Dendritic cell treated with granulocyte-macrophage colony-stimulating factor and Interleukin-4, amounts not matched to agents 40 ng/mL and 50 ng/mL, for 4 days (primary cell): ENCODE results near the gene CLBA1.

Experiments used
- H3K27ac Mint-ChIP-seq: one replicate; pipeline ENCODE4 v1.8.0; 2022; ENCODE audit warnings: mild to moderate bottlenecking, mixed read lengths
- H3K27me3 Mint-ChIP-seq: one replicate; pipeline ENCODE4 v1.8.0; 2022; ENCODE audit warnings: mild to moderate bottlenecking, mixed read lengths
- H3K36me3 Mint-ChIP-seq: one replicate; pipeline ENCODE4 v1.8.0; 2022; ENCODE audit warnings: low read depth, mixed read lengths
- H3K4me1 Mint-ChIP-seq: one replicate; pipeline ENCODE4 v1.8.0; 2022; ENCODE audit warnings: low read depth, mixed read lengths
- H3K4me3 Mint-ChIP-seq: one replicate; pipeline ENCODE4 v1.8.0; 2022; ENCODE audit warnings: mild to moderate bottlenecking, moderate library complexity, mixed read lengths
- H3K9me3 Mint-ChIP-seq: one replicate; pipeline ENCODE4 v1.8.0; 2022; ENCODE audit warnings: mixed read lengths
- intact Hi-C: fragments of 100-400 bp; cut with micrococcal nuclease; formaldehyde crosslinking; loops from one replicate; pipeline ENCODE4 v1.15.0; 2022

CLBA1 gene

DNA sequence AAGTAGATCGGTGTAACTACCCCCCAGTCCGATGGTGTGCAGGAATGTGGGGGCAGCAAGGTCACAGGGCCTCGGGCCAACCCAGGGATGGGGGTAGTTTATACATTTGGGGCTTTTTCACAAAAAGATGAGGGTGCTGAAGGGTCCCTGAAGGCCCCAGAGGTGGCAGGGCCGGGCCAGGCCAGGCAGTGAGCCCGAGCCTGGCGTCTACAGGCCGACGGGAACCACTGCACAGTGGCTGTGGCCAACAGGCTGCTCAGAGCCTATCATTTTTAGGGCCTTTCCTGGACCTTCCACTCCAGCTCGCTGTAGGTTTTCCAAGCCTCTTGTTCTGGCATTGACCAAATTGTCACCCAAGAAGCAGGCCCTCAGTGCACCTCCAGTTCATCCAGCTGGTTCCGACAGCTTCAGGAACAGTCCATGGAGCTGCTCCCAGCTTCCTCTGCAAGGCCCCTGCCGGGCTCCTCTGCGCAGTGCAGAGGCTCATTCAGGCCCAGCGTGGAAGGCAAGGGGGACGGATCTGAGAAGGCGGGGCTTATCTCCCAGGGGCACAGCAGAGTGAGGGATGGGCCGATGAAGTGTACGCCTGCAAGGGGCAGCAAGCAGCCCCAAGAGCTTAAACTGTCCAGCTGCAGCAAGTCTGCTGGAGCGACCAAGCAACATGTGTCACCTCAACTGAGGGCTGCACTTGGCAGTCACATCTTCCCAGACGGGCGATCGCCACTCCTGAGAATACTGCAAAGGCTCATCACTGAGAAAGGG, 21.4 kb downstream of the CLBA1 start:
- intact Hi-C loops: no loop called here
- no peak overlapping the region for H3K27ac Mint-ChIP-seq
- H3K4me3 Mint-ChIP-seq: no peak overlapping the region

DNA sequence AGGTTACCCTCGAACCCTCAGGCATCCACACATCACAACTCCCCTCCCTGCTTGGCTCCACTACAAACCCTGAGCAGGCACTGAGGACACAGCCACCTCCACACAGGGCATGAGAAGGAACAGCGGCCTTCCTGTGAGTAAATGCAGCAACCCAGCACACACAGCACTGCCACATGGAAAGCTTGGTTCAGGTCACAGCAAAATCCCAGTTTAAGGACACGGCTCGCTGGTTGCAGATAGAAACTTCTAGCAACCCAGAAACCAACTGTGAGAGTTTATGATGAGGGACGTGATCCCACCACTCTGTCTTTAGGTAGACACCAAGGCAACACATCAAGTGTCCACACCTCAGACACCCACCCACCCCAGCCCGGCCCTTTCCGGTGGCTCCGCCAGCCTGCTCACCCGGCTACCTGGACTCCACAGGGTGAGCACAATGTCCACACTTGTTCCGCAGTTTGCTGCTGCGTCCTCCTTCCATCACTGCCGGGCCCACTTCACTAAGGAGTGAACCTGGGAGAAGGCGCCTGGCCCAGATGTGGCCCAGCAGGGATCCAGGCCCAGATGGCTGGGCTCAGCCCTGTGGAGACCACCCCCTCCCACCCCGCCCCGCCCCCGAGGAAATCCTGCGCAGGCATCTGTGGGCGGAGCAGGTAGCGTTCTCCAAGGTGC, 22.1 kb downstream of the CLBA1 start:
- Mint-ChIP-seq H3K36me3 (peaks cover 54% of the 10 kb centered on the region), H3K27ac (no peak overlapping the region), H3K9me3 (no peaks in the 10 kb centered on the region), H3K4me3 (no peak overlapping the region), H3K27me3 (no peaks in the 10 kb centered on the region), H3K4me1 (peaks cover 6% of the 10 kb centered on the region)
- intact Hi-C loops: no loop called here

More for the DNA sequence above, 21.4 kb downstream of the CLBA1 start:
- Mint-ChIP-seq H3K4me1 (no peaks in the 10 kb centered on the region), H3K9me3 (no peaks in the 10 kb centered on the region), H3K27me3 (no peaks in the 10 kb centered on the region), H3K36me3 (peaks cover 54% of the 10 kb centered on the region)

DNA sequence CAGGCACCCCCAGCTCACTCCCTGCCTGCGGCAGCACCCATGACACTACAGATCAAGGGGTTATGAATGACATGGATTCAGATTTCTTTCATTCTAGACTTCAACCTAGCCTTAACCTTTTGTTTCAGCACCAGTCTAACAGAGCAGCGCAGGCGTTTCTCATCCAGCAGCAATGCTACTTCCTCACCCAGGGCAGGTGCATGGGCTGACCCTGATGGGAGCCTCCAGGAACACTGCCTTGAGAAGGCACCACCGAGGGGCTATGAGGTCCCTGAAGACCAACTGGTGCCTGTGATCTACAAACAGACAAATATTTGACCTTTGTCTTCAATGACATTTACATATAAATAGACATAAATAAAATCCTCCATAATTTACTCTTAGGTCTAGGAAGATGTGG, 24.5 kb downstream of the CLBA1 start:
- H3K27me3 Mint-ChIP-seq: no peaks in the 10 kb centered on the region
- intact Hi-C loops: no loop called here
- no peak overlapping the region for H3K4me3 Mint-ChIP-seq
- peaks cover 54% of the 10 kb centered on the region for H3K36me3 Mint-ChIP-seq
- no peaks in the 10 kb centered on the region for H3K9me3 Mint-ChIP-seq
- H3K4me1 Mint-ChIP-seq: peaks cover 22% of the 10 kb centered on the region
- no peak overlapping the region for H3K27ac Mint-ChIP-seq

DNA sequence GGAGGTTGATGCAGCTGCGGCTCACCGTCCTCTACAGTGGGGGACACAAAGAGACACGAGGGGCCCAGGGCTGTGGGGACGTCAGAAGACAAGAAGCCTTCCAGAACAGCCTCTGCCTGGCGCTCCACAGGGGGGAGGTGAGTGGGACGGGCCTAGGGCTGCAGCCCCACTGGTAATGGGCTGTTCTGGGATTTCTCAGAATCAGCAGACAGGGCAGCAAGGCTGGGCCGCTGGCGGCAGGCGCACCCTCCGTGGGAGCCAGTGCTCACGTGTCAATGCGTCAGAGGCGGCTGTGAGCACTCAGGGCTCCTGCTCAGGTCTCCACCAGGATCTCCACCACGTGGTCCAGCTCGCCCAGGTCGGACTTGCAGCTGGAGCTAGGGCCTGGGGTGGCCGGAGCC, 25.3 kb downstream of the CLBA1 start:
- H3K27me3 Mint-ChIP-seq: no peaks in the 10 kb centered on the region
- no peaks in the 10 kb centered on the region for H3K9me3 Mint-ChIP-seq
- peaks cover 58% of the 10 kb centered on the region for H3K36me3 Mint-ChIP-seq
- peaks cover 30% of the 10 kb centered on the region for H3K4me1 Mint-ChIP-seq
- no peak overlapping the region for H3K27ac Mint-ChIP-seq
- intact Hi-C loops: no loop called here
- H3K4me3 Mint-ChIP-seq: no peak overlapping the region

DNA sequence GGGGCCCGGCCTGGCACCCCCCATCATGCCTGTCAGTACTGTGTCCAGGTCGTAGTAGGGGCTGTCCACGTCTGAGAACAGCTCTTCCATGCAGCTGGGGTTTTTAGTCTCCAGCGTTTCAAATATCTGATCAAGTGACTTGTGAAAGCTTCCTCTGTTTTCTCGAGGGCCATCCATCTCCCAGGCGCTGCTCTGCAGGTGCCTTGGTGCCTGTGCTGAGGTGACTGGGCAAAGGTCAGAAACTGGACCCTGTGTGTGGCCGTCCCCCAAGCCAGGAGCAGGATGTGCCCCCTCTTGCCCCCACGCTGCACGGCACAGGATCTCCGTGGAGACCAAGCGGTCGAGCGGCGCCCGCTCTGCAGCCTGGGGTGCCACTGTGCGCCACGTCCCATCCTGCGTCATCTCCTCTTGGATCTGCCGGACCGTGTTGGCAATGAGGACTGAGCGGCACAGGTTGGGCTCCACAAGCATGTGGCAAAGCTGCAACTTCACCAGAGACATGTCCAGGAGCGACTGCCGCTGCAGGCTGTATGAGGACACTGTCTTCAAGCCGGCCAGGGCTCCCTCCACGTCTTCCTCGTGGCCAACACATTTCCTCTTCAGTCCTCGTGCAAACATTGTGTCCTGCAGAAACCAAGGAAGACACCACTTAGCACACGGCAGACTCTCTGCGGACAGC, 25.9 kb downstream of the CLBA1 start:
- Mint-ChIP-seq H3K27ac (no peak overlapping the region), H3K36me3 (peaks cover 60% of the 10 kb centered on the region), H3K4me3 (no peak overlapping the region), H3K27me3 (no peaks in the 10 kb centered on the region), H3K4me1 (peaks cover 36% of the 10 kb centered on the region), H3K9me3 (no peaks in the 10 kb centered on the region)
- intact Hi-C loops: no loop called here

DNA sequence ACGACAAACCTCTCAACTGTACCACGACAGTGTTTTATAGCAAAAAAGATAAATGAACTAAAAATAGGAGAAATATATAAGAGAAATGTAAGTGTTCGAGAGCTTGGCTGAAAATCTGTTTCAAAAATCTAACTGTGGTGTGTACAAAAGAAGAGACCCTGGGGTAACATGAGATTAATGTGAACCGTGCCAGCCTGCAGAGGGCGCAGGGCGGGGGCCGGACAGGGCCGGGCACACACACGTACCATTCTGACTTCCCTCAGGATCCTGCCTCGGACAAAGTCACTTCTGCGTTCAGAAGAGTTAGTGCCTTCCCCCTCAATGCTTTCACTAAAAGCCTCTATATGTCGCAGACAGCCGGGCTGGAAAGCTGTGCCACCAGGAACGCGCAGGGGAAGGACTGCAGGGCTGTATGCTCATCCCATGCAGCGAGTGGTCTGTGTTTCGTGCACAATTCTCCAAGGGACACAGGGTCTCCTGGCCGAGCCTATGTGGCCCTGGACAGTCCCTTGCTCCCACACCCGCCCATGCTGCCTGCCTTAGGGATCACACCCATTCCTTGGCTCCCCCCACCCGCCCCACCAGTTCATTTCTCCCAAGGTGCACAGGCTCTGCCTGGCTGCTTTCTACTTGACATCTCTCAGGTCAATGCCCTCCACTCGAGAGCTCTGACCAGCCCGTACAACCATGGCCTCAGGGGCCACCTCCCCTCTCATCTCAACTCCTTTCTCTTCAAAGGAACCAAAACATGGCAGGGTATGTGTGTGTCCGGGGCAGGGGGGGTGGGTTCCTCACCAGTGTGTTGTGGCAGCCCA, 26.8 kb downstream of the CLBA1 start:
- H3K27me3 Mint-ChIP-seq: no peaks in the 10 kb centered on the region
- H3K27ac Mint-ChIP-seq: no peak overlapping the region
- no peaks in the 10 kb centered on the region for H3K9me3 Mint-ChIP-seq
- intact Hi-C loops: loop anchor here (1.0 kb wide), 1 partner anchor 33 kb away; no protein-coding TSS in a partner anchor
- H3K36me3 Mint-ChIP-seq: peaks cover 54% of the 10 kb centered on the region
- H3K4me3 Mint-ChIP-seq: no peak overlapping the region
- peaks cover 44% of the 10 kb centered on the region for H3K4me1 Mint-ChIP-seq

DNA sequence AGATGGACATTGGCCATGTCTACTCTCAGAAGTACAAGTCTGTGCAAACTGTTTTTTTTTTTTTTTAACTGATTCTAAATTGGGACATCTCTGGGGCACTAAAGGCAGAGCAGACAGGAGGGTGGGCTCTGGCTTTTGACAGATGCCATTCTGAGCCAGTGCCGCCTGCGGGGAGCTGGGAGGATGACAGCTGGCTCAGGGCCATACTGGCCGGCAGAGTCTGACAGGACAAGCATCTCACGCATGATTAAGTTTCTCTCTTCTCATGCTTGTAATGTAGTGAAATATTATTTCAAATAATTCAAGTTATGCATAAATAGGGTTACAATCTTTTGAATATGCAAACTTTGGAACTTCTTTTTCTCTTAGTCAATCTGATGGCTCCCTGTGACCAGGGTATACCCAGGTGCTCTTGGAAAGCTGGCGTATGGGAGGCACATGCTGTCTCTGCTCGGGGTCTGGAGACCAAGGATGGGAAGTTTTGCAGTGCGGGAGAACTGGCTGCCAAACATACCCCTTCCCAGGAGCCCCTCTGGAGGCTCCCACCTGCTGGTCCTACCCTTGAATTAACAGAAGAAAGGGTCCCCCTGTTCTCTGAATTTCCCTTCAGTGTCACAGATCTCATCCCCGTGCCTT, 27.7 kb downstream of the CLBA1 start:
- H3K27me3 Mint-ChIP-seq: no peaks in the 10 kb centered on the region
- H3K36me3 Mint-ChIP-seq: peaks cover 45% of the 10 kb centered on the region
- intact Hi-C loops: no loop called here
- H3K9me3 Mint-ChIP-seq: no peaks in the 10 kb centered on the region
- H3K4me3 Mint-ChIP-seq: no peak overlapping the region
- no peak overlapping the region for H3K27ac Mint-ChIP-seq
- peaks cover 53% of the 10 kb centered on the region for H3K4me1 Mint-ChIP-seq

DNA sequence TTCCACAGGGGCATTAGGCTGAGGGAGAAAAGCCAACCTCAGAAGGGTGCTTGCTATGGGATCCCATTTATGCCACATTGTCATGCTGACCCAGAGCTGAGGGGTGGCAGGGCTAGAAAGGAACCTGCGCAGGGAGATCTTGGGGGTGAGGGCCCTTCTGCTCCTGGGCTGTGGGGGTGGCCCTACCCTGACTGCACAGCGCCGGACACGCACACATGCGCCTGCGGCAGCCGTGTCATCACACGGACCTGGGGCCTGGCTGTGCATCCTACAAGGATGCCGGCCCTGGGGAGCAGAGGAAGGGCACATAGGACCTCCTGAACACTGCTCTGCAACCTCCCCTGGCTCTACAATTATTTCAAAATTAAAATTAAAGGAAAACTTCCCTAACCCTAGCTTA, 28.4 kb downstream of the CLBA1 start:
- intact Hi-C loops: no loop called here
- H3K4me3 Mint-ChIP-seq: no peak overlapping the region
- H3K27ac Mint-ChIP-seq: no peak overlapping the region
- no peaks in the 10 kb centered on the region for H3K9me3 Mint-ChIP-seq
- peaks cover 42% of the 10 kb centered on the region for H3K36me3 Mint-ChIP-seq
- H3K4me1 Mint-ChIP-seq: peaks cover 60% of the 10 kb centered on the region
- no peaks in the 10 kb centered on the region for H3K27me3 Mint-ChIP-seq

DNA sequence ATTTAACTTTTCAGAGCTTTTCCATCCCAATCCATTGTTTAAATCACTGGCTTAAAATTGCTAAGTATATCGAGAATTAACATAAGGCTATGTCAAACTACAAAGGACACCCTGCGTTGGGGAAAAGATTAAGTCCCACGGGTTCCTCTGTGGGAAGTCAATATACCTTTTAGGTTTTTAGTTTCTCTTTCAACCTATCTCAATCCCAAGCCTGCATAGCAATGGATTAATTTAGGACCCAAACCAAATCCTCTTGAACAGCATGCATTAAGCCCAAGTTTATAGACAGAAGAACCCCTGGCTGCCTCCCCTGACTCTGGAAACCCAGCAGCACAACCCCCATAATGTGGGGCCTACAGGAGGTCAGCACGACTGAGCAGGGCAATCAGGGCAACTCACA, 29.0 kb downstream of the CLBA1 start:
- Mint-ChIP-seq H3K27me3 (no peaks in the 10 kb centered on the region), H3K4me3 (no peak overlapping the region), H3K36me3 (peaks cover 36% of the 10 kb centered on the region), H3K9me3 (no peaks in the 10 kb centered on the region), H3K27ac (peak overlapping the region; percentile 53), H3K4me1 (peaks cover 66% of the 10 kb centered on the region)
- intact Hi-C loops: no loop called here

DNA sequence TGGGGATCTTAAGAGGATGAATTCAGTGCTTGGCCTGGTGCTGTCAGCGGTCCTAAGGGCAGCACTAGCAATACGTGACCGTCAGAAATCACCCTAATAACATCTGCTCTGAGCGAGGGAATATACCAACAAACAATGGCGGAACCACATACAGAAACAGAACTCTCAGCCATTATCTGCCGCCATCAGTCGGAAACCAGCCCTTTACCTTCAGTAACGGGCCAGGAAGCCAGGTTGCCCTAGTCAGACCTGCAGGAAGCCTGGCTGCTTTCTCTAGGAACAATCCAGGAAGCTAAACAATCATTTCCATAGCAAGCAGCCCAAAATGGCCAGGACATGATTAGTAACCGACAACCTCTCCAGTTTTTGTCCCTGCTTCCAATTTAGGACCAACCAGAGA, 29.7 kb downstream of the CLBA1 start:
- Mint-ChIP-seq H3K4me1 (peaks cover 72% of the 10 kb centered on the region), H3K27ac (peak overlapping the region; percentile 53), H3K9me3 (no peaks in the 10 kb centered on the region), H3K4me3 (no peak overlapping the region), H3K27me3 (no peaks in the 10 kb centered on the region), H3K36me3 (peaks cover 30% of the 10 kb centered on the region)
- intact Hi-C loops: no loop called here

DNA sequence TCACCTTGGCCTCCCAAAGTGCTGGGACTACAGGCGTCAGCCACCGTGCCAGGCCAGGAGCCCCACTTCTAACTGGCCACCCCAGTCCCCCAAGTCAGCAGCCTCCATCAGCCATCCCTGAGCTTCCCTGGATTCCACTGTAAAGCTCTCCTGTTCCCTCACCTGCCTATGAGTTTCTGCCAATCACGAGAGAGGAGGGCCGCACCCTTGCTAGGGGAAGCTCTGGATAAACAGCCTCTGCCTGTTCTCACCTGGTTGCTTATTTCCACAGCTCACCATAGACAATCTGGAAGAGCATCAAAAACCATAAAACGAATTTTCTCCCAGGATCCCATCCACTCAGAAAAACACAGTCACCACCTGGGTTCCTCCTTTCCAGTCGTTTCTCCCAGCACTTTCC, 30.3 kb downstream of the CLBA1 start:
- H3K9me3 Mint-ChIP-seq: no peaks in the 10 kb centered on the region
- H3K4me1 Mint-ChIP-seq: peaks cover 73% of the 10 kb centered on the region
- H3K27me3 Mint-ChIP-seq: no peaks in the 10 kb centered on the region
- H3K4me3 Mint-ChIP-seq: no peak overlapping the region
- intact Hi-C loops: no loop called here
- H3K27ac Mint-ChIP-seq: peak overlapping the region; percentile 14
- peaks cover 24% of the 10 kb centered on the region for H3K36me3 Mint-ChIP-seq

DNA sequence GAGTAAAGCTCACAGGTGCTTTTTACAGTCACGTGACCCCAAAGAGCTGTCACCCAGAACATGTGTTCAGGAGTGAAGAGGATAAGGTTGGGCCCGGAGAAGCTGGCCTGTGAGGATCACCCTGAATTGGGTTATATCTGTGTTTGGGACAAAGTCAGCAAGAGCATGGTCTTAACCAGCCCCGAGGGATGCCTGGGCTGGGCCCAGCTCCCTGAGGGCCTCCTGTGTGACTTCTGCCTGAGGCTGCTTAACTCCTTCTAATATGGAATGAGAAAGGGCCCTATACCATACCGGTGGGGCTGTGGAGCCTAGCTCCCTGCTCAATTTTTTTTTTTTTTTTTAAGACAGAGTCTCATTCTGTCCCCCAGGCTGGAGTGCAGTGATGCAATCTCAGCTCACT, 32.8 kb downstream of the CLBA1 start:
- no peak overlapping the region for H3K27ac Mint-ChIP-seq
- peaks cover 76% of the 10 kb centered on the region for H3K4me1 Mint-ChIP-seq
- H3K27me3 Mint-ChIP-seq: no peaks in the 10 kb centered on the region
- no peak overlapping the region for H3K4me3 Mint-ChIP-seq
- intact Hi-C loops: no loop called here
- H3K9me3 Mint-ChIP-seq: no peaks in the 10 kb centered on the region
- peaks cover 12% of the 10 kb centered on the region for H3K36me3 Mint-ChIP-seq
